ENCODE results near the gene IGF1R. TPM values are rescaled to one million over a fixed set of nuclear protein-coding genes. Genes with fewer than 3 reads are reported as not detected.

Gene IGF1R
- total and polyA plus RNA-seq, 2 experiments from 2014 or later = 9.5 to 92.4 TPM

DNA sequence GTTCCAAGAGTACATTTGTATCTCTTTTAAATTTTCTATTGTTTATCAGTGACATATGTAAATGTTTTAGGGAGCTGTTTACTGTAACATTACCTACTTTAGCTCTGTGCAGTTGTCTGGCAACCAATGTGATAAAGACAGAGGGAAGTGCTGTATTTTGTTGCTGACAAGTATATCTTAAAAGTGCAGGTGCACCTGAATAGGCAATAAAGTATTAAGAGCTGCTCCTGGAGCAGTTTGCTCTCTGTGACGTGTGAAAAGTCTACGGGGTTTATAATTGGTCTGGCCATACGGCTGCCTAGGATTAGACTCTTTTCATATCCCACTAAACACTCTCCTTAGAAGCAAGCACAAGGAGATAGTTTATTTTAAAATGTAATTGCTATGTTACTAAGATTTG lies 178.3 kb downstream of the IGF1R start:
- H3K36me3 ChIP-seq = no peaks in the 10 kb centered on the region
- no peaks in the 10 kb centered on the region for H3K27me3 ChIP-seq
- no peak overlapping the region for H3K4me3 ChIP-seq
- TF ChIP-seq, protein P1, sequence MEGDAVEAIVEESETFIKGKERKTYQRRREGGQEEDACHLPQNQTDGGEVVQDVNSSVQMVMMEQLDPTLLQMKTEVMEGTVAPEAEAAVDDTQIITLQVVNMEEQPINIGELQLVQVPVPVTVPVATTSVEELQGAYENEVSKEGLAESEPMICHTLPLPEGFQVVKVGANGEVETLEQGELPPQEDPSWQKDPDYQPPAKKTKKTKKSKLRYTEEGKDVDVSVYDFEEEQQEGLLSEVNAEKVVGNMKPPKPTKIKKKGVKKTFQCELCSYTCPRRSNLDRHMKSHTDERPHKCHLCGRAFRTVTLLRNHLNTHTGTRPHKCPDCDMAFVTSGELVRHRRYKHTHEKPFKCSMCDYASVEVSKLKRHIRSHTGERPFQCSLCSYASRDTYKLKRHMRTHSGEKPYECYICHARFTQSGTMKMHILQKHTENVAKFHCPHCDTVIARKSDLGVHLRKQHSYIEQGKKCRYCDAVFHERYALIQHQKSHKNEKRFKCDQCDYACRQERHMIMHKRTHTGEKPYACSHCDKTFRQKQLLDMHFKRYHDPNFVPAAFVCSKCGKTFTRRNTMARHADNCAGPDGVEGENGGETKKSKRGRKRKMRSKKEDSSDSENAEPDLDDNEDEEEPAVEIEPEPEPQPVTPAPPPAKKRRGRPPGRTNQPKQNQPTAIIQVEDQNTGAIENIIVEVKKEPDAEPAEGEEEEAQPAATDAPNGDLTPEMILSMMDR (IDR thresholded peaks at IDR 0.05; ENCODE audit: low read depth, low read length) = no peak
- H3K9me3 ChIP-seq (ENCODE audit: low read depth) = peaks cover 2% of the 10 kb centered on the region
- no peak for DNase-seq (ENCODE audit: low read depth in 1 of 2, low spot score in 1 of 2)
- H3K27ac ChIP-seq = no peak overlapping the region
- H3K4me1 ChIP-seq (ENCODE audit: low read depth) = no peaks in the 10 kb centered on the region

DNA sequence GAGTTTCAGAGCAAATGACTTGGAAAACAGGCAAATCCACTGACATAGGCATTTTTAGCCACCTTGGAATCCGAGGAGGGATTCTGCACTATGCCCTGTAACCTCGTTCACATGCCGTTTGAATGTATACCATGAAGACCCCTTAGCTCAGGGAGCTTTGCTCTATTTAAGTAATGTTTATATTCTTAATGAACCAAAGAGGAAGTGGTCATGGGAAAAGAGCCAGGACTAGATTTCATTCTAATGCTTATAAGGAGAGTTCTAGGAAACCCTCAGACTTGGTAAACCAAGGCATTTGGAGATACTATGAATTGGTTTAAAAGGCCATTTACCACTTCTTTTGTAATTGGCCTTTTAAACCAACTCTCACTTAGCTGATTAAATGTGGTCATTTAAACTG lies 178.9 kb downstream of the IGF1R start:
- Histone ChIP-seq H3K36me3 (no peaks in the 10 kb centered on the region), H3K9me3 (ENCODE audit: low read depth) (peaks cover 2% of the 10 kb centered on the region), H3K27ac (no peak overlapping the region), H3K4me1 (ENCODE audit: low read depth) (no peaks in the 10 kb centered on the region), H3K4me3 (no peak overlapping the region), H3K27me3 (no peaks in the 10 kb centered on the region)
- no peak for DNase-seq (ENCODE audit: low read depth in 1 of 2, low spot score in 1 of 2)
- TF ChIP-seq, protein P1 (IDR thresholded peaks at IDR 0.05; ENCODE audit: low read depth, low read length) = no peak

DNA sequence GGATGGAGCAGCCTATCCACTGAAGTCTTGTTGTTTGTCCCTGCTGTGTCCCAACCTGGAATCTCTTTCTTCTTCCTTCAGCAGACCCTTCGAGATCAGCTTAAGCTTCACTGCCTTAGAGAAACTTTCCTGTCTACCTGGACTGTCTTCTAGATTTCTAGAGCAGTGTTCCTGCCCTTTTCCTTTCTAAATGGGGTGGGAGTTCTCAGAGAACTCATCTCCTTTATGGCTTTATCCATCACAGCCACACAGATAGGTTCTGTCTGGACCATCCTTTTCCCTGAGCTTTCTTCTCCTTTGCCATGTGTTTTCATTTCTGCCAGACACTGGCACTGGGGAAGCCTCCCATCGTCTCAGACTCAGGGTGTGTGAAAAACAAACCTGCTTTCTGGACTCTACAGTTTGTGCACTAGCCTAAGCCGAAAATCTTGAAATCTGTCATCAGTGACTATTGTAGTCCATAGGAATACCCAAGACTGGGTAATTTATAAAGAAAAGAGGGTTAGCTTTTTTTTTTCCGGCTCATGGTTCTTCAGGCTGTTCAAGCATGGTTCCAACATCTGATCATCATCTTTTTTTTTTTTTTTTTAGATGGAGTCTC lies 181.8 kb downstream of the IGF1R start:
- no peaks in the 10 kb centered on the region for H3K27me3 ChIP-seq
- no peaks in the 10 kb centered on the region for H3K36me3 ChIP-seq
- no peak overlapping the region for H3K27ac ChIP-seq
- no peak for DNase-seq (ENCODE audit: low read depth in 1 of 2, low spot score in 1 of 2)
- TF ChIP-seq, protein P1 (IDR thresholded peaks at IDR 0.05; ENCODE audit: low read depth, low read length) = no peak
- no peaks in the 10 kb centered on the region for H3K4me1 ChIP-seq (ENCODE audit: low read depth)
- no peak overlapping the region for H3K4me3 ChIP-seq
- peaks cover 2% of the 10 kb centered on the region for H3K9me3 ChIP-seq (ENCODE audit: low read depth)

DNA sequence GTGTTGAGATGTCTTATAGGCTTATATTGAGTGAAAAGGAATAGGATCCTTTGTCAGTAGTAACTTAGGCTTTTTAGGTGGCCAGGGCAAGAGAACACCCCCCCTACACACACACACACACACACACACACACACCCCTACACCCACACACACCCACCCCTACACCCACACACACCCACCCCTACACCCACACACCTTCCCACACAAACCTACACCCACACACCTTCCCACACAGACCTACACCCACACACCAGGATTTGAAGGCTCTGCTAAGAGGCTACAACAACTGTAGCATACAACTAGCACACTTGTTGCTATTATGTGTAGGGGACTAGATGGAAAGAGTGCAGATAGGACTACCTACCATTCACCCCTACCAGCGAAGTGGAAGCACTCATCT lies 186.6 kb downstream of the IGF1R start:
- TF ChIP-seq, protein P1 (IDR thresholded peaks at IDR 0.05; ENCODE audit: low read depth, low read length) = no peak
- H3K4me3 ChIP-seq = no peak overlapping the region
- peaks cover 6% of the 10 kb centered on the region for H3K4me1 ChIP-seq (ENCODE audit: low read depth)
- no peak for DNase-seq (ENCODE audit: low read depth in 1 of 2, low spot score in 1 of 2)
- H3K27ac ChIP-seq = no peak overlapping the region
- no peaks in the 10 kb centered on the region for H3K27me3 ChIP-seq
- no peaks in the 10 kb centered on the region for H3K36me3 ChIP-seq
- no peaks in the 10 kb centered on the region for H3K9me3 ChIP-seq (ENCODE audit: low read depth)

DNA sequence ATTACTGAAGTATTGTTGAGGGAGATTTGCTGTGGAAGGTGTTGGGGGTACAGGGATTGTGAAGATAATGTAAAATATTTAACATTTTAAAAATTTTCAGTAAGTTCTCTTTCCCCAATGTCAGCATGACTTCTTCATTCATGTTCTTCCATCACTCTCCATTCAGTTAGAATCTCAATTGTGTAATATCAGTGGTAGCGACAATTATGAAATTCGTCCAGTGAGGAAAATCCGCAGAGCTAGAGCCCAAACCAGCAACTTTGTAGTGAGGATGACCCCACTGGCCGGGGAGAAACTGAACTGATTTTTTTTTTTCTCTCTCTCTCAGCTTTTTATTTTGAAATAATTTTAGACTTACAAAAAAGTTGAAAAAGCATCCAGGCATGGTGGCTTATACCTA lies 187.5 kb downstream of the IGF1R start:
- Histone ChIP-seq H3K4me1 (ENCODE audit: low read depth) (peaks cover 9% of the 10 kb centered on the region), H3K27me3 (no peaks in the 10 kb centered on the region), H3K36me3 (no peaks in the 10 kb centered on the region), H3K4me3 (no peak overlapping the region), H3K9me3 (ENCODE audit: low read depth) (no peaks in the 10 kb centered on the region), H3K27ac (no peak overlapping the region)
- DNase-seq (ENCODE audit: low read depth in 1 of 2, low spot score in 1 of 2) = no peak
- TF ChIP-seq, protein P1 (IDR thresholded peaks at IDR 0.05; ENCODE audit: low read depth, low read length) = no peak
